Glutamatergic neuron (in vitro differentiated cells): Measurements from ENCODE around the gene BRAP. TPM values are rescaled to one million over a fixed set of nuclear protein-coding genes. Genes with fewer than 3 reads are reported as not detected.
"Not testable (repeated sequence)": the region's sequence is repeated elsewhere in the genome, so short reads cannot be mapped to it uniquely, and the experiment has no call there.

Experiments
- DNase-seq: peaks from one replicate; pipeline ENCODE4 v3.0.0; 2022
- H3K27ac Mint-ChIP-seq: one replicate; pipeline ENCODE4 v1.8.0; 2020; ENCODE audit warnings: mild to moderate bottlenecking, mixed read lengths, inconsistent platforms; ENCODE audit not compliant: unreplicated experiment
- H3K27me3 Mint-ChIP-seq: one replicate; pipeline ENCODE4 v1.8.0; 2020; ENCODE audit warnings: mild to moderate bottlenecking, moderate library complexity, mixed read lengths, inconsistent platforms; ENCODE audit not compliant: unreplicated experiment
- H3K36me3 Mint-ChIP-seq: one replicate; pipeline ENCODE4 v1.8.0; 2020; ENCODE audit warnings: mild to moderate bottlenecking, mixed read lengths, inconsistent platforms; ENCODE audit not compliant: unreplicated experiment
- H3K4me1 Mint-ChIP-seq: one replicate; pipeline ENCODE4 v1.8.0; 2020; ENCODE audit warnings: mild to moderate bottlenecking, low read depth, mixed read lengths, inconsistent platforms; ENCODE audit not compliant: unreplicated experiment
- H3K4me3 Mint-ChIP-seq: one replicate; pipeline ENCODE4 v1.8.0; 2020; ENCODE audit warnings: mild to moderate bottlenecking, mixed read lengths, inconsistent platforms; ENCODE audit not compliant: unreplicated experiment
- H3K9me3 Mint-ChIP-seq: one replicate; pipeline ENCODE4 v1.8.0; 2020; ENCODE audit warnings: mild to moderate bottlenecking, moderate library complexity, mixed read lengths, inconsistent platforms; ENCODE audit not compliant: unreplicated experiment
- CTCF ChIP-seq: fragments of 200-600 bp; sonication (generic); IDR thresholded peaks from one replicate; pipeline ENCODE4 v1.5.0; 2021; ENCODE audit not compliant: partially characterized antibody, unreplicated experiment
- total RNA-seq: library from RNA; stranded (reverse); fragmentation: NEBNext Ultra II Directional; extraction: Animal tissue kit (Norgen Biotek cat#: 25700); gene quantifications from one replicate; pipeline ENCODE4 v1.2.1, GENCODE V29; 2021; ENCODE audit not compliant: unreplicated experiment

BRAP gene
- total RNA-seq, 1 donor from 2014 or later = 26.1 TPM

GRCh38 chr12:111691262-111691661, 5.5 kb upstream of the BRAP start:
- peaks cover 4% of the 10 kb centered on the region for H3K4me1 Mint-ChIP-seq
- DNase-seq = no peak
- peaks cover 2% of the 10 kb centered on the region for H3K27me3 Mint-ChIP-seq
- H3K9me3 Mint-ChIP-seq = peaks cover under 1% of the 10 kb centered on the region
- no peak for TF ChIP-seq CTCF
- peaks cover 4% of the 10 kb centered on the region for H3K36me3 Mint-ChIP-seq
- H3K4me3 Mint-ChIP-seq = no peak overlapping the region
- no peak overlapping the region for H3K27ac Mint-ChIP-seq

GRCh38 chr12:111687952-111688351, 2.2 kb upstream of the BRAP start:
- no peaks in the 10 kb centered on the region for H3K27me3 Mint-ChIP-seq
- no peak for TF ChIP-seq CTCF
- no peak overlapping the region for H3K27ac Mint-ChIP-seq
- no peak overlapping the region for H3K4me3 Mint-ChIP-seq
- no peak for DNase-seq
- peaks cover 4% of the 10 kb centered on the region for H3K36me3 Mint-ChIP-seq
- peaks cover 9% of the 10 kb centered on the region for H3K4me1 Mint-ChIP-seq
- H3K9me3 Mint-ChIP-seq = peaks cover 4% of the 10 kb centered on the region

GRCh38 chr12:111687255-111687654, 1.5 kb upstream of the BRAP start:
- Mint-ChIP-seq H3K27me3 (no peaks in the 10 kb centered on the region), H3K27ac (no peak overlapping the region), H3K36me3 (peaks cover 3% of the 10 kb centered on the region), H3K9me3 (peaks cover 4% of the 10 kb centered on the region), H3K4me1 (peaks cover 9% of the 10 kb centered on the region), H3K4me3 (peak overlapping the region; percentile 94)
- no peak for TF ChIP-seq CTCF
- no peak for DNase-seq

GRCh38 chr12:111686574-111687105, 884 bp upstream of the BRAP start:
- DNase-seq = no peak
- peak overlapping the region; percentile 86 for H3K27ac Mint-ChIP-seq
- no peak for TF ChIP-seq CTCF
- peaks cover 4% of the 10 kb centered on the region for H3K9me3 Mint-ChIP-seq
- H3K36me3 Mint-ChIP-seq = no peaks in the 10 kb centered on the region
- H3K4me1 Mint-ChIP-seq = peaks cover 9% of the 10 kb centered on the region
- H3K4me3 Mint-ChIP-seq = peak overlapping the region; percentile 94
- H3K27me3 Mint-ChIP-seq = no peaks in the 10 kb centered on the region

GRCh38 chr12:111685322-111685810, 390 bp downstream of the BRAP start:
- Mint-ChIP-seq H3K27ac (peak overlapping the region; percentile 93), H3K4me1 (peaks cover 9% of the 10 kb centered on the region), H3K9me3 (peaks cover 4% of the 10 kb centered on the region), H3K4me3 (peak overlapping the region; percentile 99), H3K27me3 (no peaks in the 10 kb centered on the region), H3K36me3 (no peaks in the 10 kb centered on the region)
- no peak for DNase-seq
- TF ChIP-seq CTCF = no peak

- DNase-seq, H3K4me1 Mint-ChIP-seq, H3K36me3 Mint-ChIP-seq, H3K9me3 Mint-ChIP-seq, H3K27me3 Mint-ChIP-seq: not testable (repeated sequence)
- H3K27ac Mint-ChIP-seq = peak overlapping the region; percentile 93
- H3K4me3 Mint-ChIP-seq = peak overlapping the region; percentile 99
Observed at GRCh38 chr12:111684485-111685198, 1.1 kb downstream of the BRAP start.
